AG04449 (cell line): ENCODE results near the gene INTS6.

ENCODE experiments used
- CTCF ChIA-PET: fragments of 350-600 bp; formaldehyde crosslinking; extraction: SDS; loops from one replicate; lab custom pipeline; 2021; ENCODE audit warnings: antibody characterized with exemption; lab: Yijun Ruan, JAX
- POLR2A ChIA-PET: fragments of 400-600, 350-600 bp; formaldehyde crosslinking; extraction: SDS; loops from one replicate; lab custom pipeline; 2020; ENCODE audit warnings: antibody characterized with exemption, inconsistent platforms; lab: Yijun Ruan, JAX
- DNase-seq: peaks from one replicate; pipeline ENCODE4 v3.0.0-alpha.2; 2010; ENCODE audit warnings: low read depth, low spot score
- H3K4me3 ChIP-seq: 2 replicates; pipeline ENCODE4 v1.5.1; 2011; ENCODE audit warnings: low read depth, mild to moderate bottlenecking, control low read depth, low read length
- CTCF ChIP-seq: IDR thresholded peaks from one replicate; pipeline ENCODE4 v1.5.1; 2011; ENCODE audit warnings: mild to moderate bottlenecking, moderate library complexity, low read length, control low read depth, inconsistent platforms; ENCODE audit not compliant: insufficient read depth; ENCODE audit errors: missing control alignments

The INTS6 gene

GRCh38 chr13:51341791-51342190 lies 111.0 kb downstream of the INTS6 start:
- ChIA-PET POLR2A (interaction anchor here (0.9 kb wide), 1 partner anchor 10 kb away, joined by 3 read pairs; no protein-coding TSS in a partner anchor), CTCF (no interaction called here)
- no peak for DNase-seq
- no peak for TF ChIP-seq CTCF
- H3K4me3 ChIP-seq = no peak overlapping the region

- no peak for DNase-seq
- TF ChIP-seq CTCF = no peak
- CTCF ChIA-PET = no interaction called here
- POLR2A ChIA-PET = no interaction called here
- H3K4me3 ChIP-seq = no peak overlapping the region
Observed at GRCh38 chr13:51341232-51341631, 111.6 kb downstream of the INTS6 start.

- CTCF ChIA-PET = no interaction called here
- H3K4me3 ChIP-seq = no peak overlapping the region
- DNase-seq = no peak
- POLR2A ChIA-PET = no interaction called here
- TF ChIP-seq CTCF = no peak
Observed at GRCh38 chr13:51339952-51340732, 112.7 kb downstream of the INTS6 start.

- TF ChIP-seq CTCF = no peak
- H3K4me3 ChIP-seq = no peak within 1 kb of the TSS
- ChIA-PET CTCF (no interaction called here), POLR2A (no interaction called here)
- no peak for DNase-seq
Observed at GRCh38 chr13:51339354-51339753, 113.5 kb downstream of the INTS6 start, which contains the start of gene SERPINE3. TSS of gene SERPINE3 (plus strand) at chr13:51339691. CDS start at chr13:51341092, 1,401 bp downstream.

- DNase-seq = no peak
- no peak overlapping the region for H3K4me3 ChIP-seq
- no peak for TF ChIP-seq CTCF
- ChIA-PET POLR2A (no interaction called here), CTCF (interaction anchor here (1.5 kb wide), 1 partner anchor 49 kb away, joined by 4 read pairs; no protein-coding TSS in a partner anchor)
Observed at GRCh38 chr13:51336746-51337145, 116.1 kb downstream of the INTS6 start.

- no peak overlapping the region for H3K4me3 ChIP-seq
- no peak for TF ChIP-seq CTCF
- ChIA-PET POLR2A (no interaction called here), CTCF (no interaction called here)
- no peak for DNase-seq
Observed at GRCh38 chr13:51333826-51334225, 119.0 kb downstream of the INTS6 start.
